ENCODE results near the gene TM9SF4. TPM values are rescaled to one million over a fixed set of nuclear protein-coding genes. Genes with fewer than 3 reads are reported as not detected.

The TM9SF4 gene
- total and polyA plus RNA-seq, 2 of the 8 experiments (the other 6 are each of a cell fraction or from before 2014, with no cell fraction given), result 38.4 to 68.7 TPM

GRCh38 chr20:32113591-32114260 lies 4.2 kb downstream of the TM9SF4 start (continued):
- TF ChIP-seq RBBP5 (IDR thresholded peaks at IDR 0.05; ENCODE audit: borderline replicate concordance, low read depth, low read length) (no peak), TEAD4 (IDR thresholded peaks at IDR 0.05; ENCODE audit: low read depth, low read length) (no peak), POLR2A (IDR thresholded peaks at IDR 0.05; ENCODE audit: control extremely low read depth in 1 of 2, low read depth in 2 of 2, low read length in 2 of 2) (no peak), SRF (IDR thresholded peaks at IDR 0.05; ENCODE audit: low read depth, low read length) (no peak), PHF8 (conservative IDR thresholded peaks at IDR 0.05; ENCODE audit: low read depth, low read length) (no peak), JUND (IDR thresholded peaks at IDR 0.05; ENCODE audit: low read length) (no peak), KDM1A (IDR thresholded peaks at IDR 0.05; ENCODE audit: borderline replicate concordance, low read length) (no peak), USF2 (IDR thresholded peaks at IDR 0.05; ENCODE audit: low read length) (no peak)

Data from H1 (cell line).